D721Med (cell line): ENCODE measurements around the gene CDON.

Experiments used
- DNase-seq: peaks from one replicate; pipeline ENCODE4 v3.0.0; 2011; ENCODE audit warnings: low spot score; ENCODE audit not compliant: insufficient read length
- FAIRE-seq: peaks from 2 replicates; lab custom pipeline; 2011; peaks lifted over from hg19 to GRCh38; lab: Jason Lieb, UNC
- TF ChIP-seq, protein P1 (sequence below): IDR thresholded peaks from 2 replicates; pipeline ENCODE4 v1.5.1; 2012; ENCODE audit warnings: mild to moderate bottlenecking, control low read depth; ENCODE audit not compliant: insufficient read depth; ENCODE audit errors: missing control alignments

The CDON gene

DNA sequence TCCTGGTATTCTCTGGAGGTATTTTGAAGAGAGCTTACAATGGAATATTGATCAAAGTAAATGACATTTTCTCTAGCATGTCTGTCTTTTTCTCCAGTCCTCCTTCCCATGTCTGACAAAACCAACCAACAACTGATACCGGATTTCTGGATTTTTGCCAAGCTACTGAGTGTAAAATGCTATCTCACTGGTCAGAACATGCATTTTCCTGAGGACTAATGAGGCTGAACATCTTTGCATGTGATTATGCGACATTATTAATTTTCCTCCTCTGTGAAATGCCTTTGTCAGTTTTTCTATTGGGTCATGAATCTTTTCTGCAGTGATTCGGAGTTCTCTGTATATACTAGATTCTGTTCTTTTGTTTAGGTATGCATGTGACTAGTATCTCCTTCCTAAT, 51.4 kb downstream of the CDON start:
- TF ChIP-seq, protein P1, sequence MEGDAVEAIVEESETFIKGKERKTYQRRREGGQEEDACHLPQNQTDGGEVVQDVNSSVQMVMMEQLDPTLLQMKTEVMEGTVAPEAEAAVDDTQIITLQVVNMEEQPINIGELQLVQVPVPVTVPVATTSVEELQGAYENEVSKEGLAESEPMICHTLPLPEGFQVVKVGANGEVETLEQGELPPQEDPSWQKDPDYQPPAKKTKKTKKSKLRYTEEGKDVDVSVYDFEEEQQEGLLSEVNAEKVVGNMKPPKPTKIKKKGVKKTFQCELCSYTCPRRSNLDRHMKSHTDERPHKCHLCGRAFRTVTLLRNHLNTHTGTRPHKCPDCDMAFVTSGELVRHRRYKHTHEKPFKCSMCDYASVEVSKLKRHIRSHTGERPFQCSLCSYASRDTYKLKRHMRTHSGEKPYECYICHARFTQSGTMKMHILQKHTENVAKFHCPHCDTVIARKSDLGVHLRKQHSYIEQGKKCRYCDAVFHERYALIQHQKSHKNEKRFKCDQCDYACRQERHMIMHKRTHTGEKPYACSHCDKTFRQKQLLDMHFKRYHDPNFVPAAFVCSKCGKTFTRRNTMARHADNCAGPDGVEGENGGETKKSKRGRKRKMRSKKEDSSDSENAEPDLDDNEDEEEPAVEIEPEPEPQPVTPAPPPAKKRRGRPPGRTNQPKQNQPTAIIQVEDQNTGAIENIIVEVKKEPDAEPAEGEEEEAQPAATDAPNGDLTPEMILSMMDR, result no peak
- FAIRE-seq (no peak), DNase-seq (no peak)

DNA sequence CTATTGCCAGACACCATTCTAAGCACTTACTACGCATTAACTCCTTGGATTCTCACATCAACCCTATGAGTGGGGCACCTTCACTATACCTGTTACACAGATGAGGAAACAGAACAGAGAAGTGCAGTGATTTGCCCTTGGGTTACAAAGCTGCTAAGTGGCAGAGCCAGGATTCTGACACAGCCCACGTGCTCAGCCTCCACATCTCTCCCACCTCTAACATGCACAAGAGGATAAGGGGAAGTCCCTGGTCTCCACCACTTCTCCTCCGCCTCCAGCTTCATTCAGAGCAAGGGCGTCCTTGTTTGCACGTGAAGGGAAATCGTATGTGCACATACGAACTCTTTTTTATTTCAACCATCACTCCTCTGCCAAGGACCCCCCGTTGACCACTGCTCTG, 53.7 kb downstream of the CDON start:
- no peak for FAIRE-seq
- TF ChIP-seq, protein P1, result no peak

DNA sequence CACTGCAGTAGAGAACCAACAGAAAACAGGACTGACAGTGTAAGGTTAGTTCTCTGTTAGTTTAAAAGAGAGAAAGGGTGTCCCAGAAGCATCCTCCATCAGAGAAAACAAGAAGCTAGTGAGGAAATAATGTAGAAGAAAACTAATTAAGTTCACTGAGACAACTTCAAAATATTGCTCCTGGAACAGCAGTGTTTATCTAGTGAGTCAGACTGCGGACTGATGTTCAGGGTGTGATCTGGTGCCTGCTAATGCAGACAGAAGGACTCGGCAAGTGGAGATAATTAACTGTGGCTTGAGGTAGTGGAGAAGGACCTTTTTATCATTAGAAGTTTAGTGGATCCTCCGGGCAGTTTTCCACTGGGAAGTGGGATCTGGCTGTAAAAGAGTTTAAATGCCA, 55.4 kb downstream of the CDON start:
- TF ChIP-seq, protein P1, result no peak
- FAIRE-seq (no peak), DNase-seq (no peak)

More for the DNA sequence above, 53.7 kb downstream of the CDON start:
- no peak for DNase-seq

DNA sequence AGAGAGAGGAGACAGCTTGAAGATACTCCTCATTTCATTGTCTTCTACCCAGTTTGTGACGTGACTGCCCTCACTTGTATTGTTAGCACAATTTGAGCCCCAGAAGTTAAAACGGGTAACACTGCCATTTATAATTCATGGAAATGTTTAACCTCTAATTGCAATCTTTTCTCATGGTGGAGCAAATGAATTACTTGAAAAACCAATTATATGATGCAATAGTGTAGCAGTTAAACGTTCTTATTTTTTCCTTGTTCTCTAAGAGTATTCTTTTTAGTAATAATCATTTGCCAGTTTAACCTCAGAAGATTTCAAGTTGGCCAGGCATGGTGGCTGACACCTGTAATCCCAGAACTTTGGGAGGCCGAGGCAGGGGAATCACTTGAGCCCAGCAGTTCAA, 56.6 kb downstream of the CDON start:
- DNase-seq (no peak), FAIRE-seq (no peak)
- TF ChIP-seq, protein P1, result no peak

DNA sequence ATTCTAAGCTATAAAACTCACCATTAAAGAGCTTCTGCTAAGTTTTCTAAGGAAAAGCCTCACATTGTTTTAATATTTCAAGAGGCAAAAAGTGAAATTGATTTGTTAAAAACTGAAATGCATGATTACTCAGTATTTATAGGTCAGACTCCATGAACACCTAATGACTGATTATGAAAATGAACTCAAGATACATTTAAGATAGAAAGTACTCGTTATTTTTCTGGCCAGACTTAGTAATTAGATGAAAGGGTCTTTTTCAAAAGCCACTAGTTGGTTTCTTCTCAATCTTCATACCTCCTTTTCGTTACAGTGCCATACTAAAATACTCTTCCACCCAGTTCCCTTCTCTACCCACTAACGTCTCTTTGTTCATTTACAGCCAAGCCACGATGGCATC, 60.5 kb downstream of the CDON start:
- DNase-seq (no peak), FAIRE-seq (no peak)
- TF ChIP-seq, protein P1, result no peak

DNA sequence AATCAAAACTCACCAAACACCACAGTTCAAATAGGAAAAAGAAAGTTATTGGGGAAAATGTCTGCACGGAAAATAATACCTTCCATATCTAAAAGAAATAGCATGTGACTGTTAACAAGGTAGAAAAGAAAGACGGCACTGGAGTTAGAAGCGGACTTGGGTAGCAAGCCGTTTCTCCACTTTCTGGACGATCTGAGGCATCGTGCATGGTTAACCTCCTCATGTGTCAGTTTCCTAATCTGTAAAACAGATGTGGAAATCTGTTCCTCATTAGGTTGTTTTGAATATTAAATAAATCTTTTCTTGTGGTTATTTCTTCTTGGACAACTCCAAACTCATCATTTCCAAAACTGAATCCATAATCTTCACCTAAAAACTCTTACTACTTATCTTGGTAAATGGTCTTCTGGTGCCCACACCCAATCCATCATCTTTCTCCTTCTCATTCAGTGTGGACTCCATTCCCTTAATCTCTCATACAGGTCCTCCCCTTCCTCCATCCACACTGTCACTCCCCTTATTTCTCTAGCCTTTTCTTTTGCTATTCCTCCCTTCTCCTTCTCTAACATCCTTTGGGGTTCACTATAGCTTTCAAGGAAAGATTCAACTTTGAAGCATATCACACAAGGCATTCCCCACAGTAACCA, 63.3 kb downstream of the CDON start:
- no peak for FAIRE-seq
- TF ChIP-seq, protein P1, result no peak

DNA sequence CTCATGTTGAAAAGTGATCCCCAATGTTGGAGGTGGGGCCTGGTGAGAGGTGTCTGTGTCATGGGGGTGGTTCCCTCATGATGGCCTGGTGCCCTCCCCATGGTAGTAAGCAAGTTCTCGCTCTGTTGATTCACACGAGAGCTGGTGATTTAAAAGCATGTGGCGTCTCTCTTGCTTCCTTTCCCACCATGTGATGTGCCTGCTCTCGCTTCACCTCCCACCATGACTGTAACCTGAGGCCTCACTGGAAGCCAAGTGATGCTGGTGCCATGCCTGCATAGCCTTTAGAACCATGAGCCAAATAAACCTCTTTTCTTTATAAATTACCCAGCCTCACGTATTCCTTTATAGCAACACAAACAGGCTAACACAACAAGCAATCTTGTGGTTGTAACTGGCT, 64.4 kb downstream of the CDON start:
- FAIRE-seq, result no peak
- TF ChIP-seq, protein P1, result no peak
- no peak for DNase-seq

More for the DNA sequence above, 63.3 kb downstream of the CDON start:
- no peak for DNase-seq
